ENCODE measurements around the gene PRR16.

Gene PRR16

GRCh38 chr5:120464627-120465435 lies 731 bp downstream of the PRR16 start:
- no peak for DNase-seq

- DNase-seq: no peak
Measured at GRCh38 chr5:120465436-120465961, 1.4 kb downstream of the PRR16 start.

- no peak for DNase-seq
Measured at GRCh38 chr5:120466341-120467006, 2.4 kb downstream of the PRR16 start.

GRCh38 chr5:120471971-120472370 lies 7.9 kb downstream of the PRR16 start:
- DNase-seq: no peak

GRCh38 chr5:120472911-120473310 lies 8.8 kb downstream of the PRR16 start:
- no peak for DNase-seq

- no peak for DNase-seq
Measured at GRCh38 chr5:120473332-120473731, 9.2 kb downstream of the PRR16 start.

GRCh38 chr5:120476063-120476462 lies 12.0 kb downstream of the PRR16 start:
- DNase-seq: no peak

- DNase-seq: no peak
Measured at GRCh38 chr5:120479066-120479465, 15.0 kb downstream of the PRR16 start.

- DNase-seq: no peak
Measured at GRCh38 chr5:120499876-120500563, 35.9 kb downstream of the PRR16 start.

- no peak for DNase-seq
Measured at GRCh38 chr5:120502531-120502930, 38.4 kb downstream of the PRR16 start.

GRCh38 chr5:120503341-120503740 lies 39.2 kb downstream of the PRR16 start:
- DNase-seq: no peak

- DNase-seq: no peak
Measured at GRCh38 chr5:120504057-120504456, 40.0 kb downstream of the PRR16 start.

- no peak for DNase-seq
Measured at GRCh38 chr5:120507197-120507596, 43.1 kb downstream of the PRR16 start.

GRCh38 chr5:120507800-120508463 lies 43.8 kb downstream of the PRR16 start:
- no peak for DNase-seq

- no peak for DNase-seq
Measured at GRCh38 chr5:120509053-120509452, 45.0 kb downstream of the PRR16 start.

GRCh38 chr5:120510098-120510637 lies 46.1 kb downstream of the PRR16 start:
- DNase-seq: no peak

GRCh38 chr5:120510994-120511686 lies 47.0 kb downstream of the PRR16 start:
- DNase-seq: no peak

- DNase-seq: no peak
Measured at GRCh38 chr5:120512068-120512467, 48.0 kb downstream of the PRR16 start.

GRCh38 chr5:120512791-120513650 lies 48.9 kb downstream of the PRR16 start:
- no peak for DNase-seq

- DNase-seq: no peak
Measured at GRCh38 chr5:120516805-120517204, 52.7 kb downstream of the PRR16 start.

- no peak for DNase-seq
Measured at GRCh38 chr5:120517607-120518252, 53.6 kb downstream of the PRR16 start.

Measured in KG1 (cell line).